ENCODE results near the gene MYL3. TPM values are rescaled to one million over a fixed set of nuclear protein-coding genes. Genes with fewer than 3 reads are reported as not detected.
"Not testable (repeated sequence)": the region's sequence is repeated elsewhere in the genome, so short reads cannot be mapped to it uniquely, and the experiment has no call there.

Gene MYL3
- total RNA-seq, 1 donor from 2014 or later: not detected

GRCh38 chr3:46825450-46825849 is 37.8 kb downstream of the MYL3 start:
- Mint-ChIP-seq H3K27ac (ENCODE audit: unreplicated experiment) (no peak overlapping the region), H3K4me1 (ENCODE audit: low read depth, unreplicated experiment) (no peaks in the 10 kb centered on the region), H3K36me3 (ENCODE audit: unreplicated experiment) (peaks cover 26% of the 10 kb centered on the region), H3K9me3 (ENCODE audit: unreplicated experiment) (peaks cover 9% of the 10 kb centered on the region), H3K27me3 (ENCODE audit: unreplicated experiment) (peaks cover 2% of the 10 kb centered on the region), H3K4me3 (ENCODE audit: unreplicated experiment) (no peak overlapping the region)
- no peak for DNase-seq
- no peak for TF ChIP-seq CTCF (IDR thresholded peaks at IDR 0.05; ENCODE audit: partially characterized antibody, unreplicated experiment)

GRCh38 chr3:46824211-46824970 is 38.9 kb downstream of the MYL3 start:
- Mint-ChIP-seq H3K27me3 (ENCODE audit: unreplicated experiment) (no peaks in the 10 kb centered on the region), H3K9me3 (ENCODE audit: unreplicated experiment) (peaks cover 9% of the 10 kb centered on the region), H3K27ac (ENCODE audit: unreplicated experiment) (no peak overlapping the region), H3K4me3 (ENCODE audit: unreplicated experiment) (no peak overlapping the region), H3K36me3 (ENCODE audit: unreplicated experiment) (peaks cover 31% of the 10 kb centered on the region), H3K4me1 (ENCODE audit: low read depth, unreplicated experiment) (no peaks in the 10 kb centered on the region)
- no peak for DNase-seq
- no peak for TF ChIP-seq CTCF (IDR thresholded peaks at IDR 0.05; ENCODE audit: partially characterized antibody, unreplicated experiment)

- H3K27ac Mint-ChIP-seq (ENCODE audit: unreplicated experiment); H3K4me1 Mint-ChIP-seq (ENCODE audit: low read depth, unreplicated experiment); H3K9me3 Mint-ChIP-seq (ENCODE audit: unreplicated experiment); H3K4me3 Mint-ChIP-seq (ENCODE audit: unreplicated experiment); H3K27me3 Mint-ChIP-seq (ENCODE audit: unreplicated experiment); DNase-seq: not testable (repeated sequence)
- peaks cover 31% of the 10 kb centered on the region for H3K36me3 Mint-ChIP-seq (ENCODE audit: unreplicated experiment)
These were observed 39.9 kb downstream of the MYL3 start for GRCh38 chr3:46823314-46823713.

- Mint-ChIP-seq H3K27me3 (ENCODE audit: unreplicated experiment) (no peaks in the 10 kb centered on the region), H3K27ac (ENCODE audit: unreplicated experiment) (no peak overlapping the region), H3K36me3 (ENCODE audit: unreplicated experiment) (peaks cover 26% of the 10 kb centered on the region), H3K9me3 (ENCODE audit: unreplicated experiment) (peaks cover 9% of the 10 kb centered on the region), H3K4me1 (ENCODE audit: low read depth, unreplicated experiment) (no peaks in the 10 kb centered on the region), H3K4me3 (ENCODE audit: unreplicated experiment) (no peak overlapping the region)
- no peak for DNase-seq
- no peak for TF ChIP-seq CTCF (IDR thresholded peaks at IDR 0.05; ENCODE audit: partially characterized antibody, unreplicated experiment)
These were observed 41.7 kb downstream of the MYL3 start for GRCh38 chr3:46821553-46821952.

- TF ChIP-seq CTCF (IDR thresholded peaks at IDR 0.05; ENCODE audit: partially characterized antibody, unreplicated experiment): no peak
- Mint-ChIP-seq H3K4me3 (ENCODE audit: unreplicated experiment) (no peak overlapping the region), H3K4me1 (ENCODE audit: low read depth, unreplicated experiment) (no peaks in the 10 kb centered on the region), H3K36me3 (ENCODE audit: unreplicated experiment) (peaks cover 26% of the 10 kb centered on the region), H3K27ac (ENCODE audit: unreplicated experiment) (no peak overlapping the region), H3K27me3 (ENCODE audit: unreplicated experiment) (no peaks in the 10 kb centered on the region), H3K9me3 (ENCODE audit: unreplicated experiment) (peaks cover 9% of the 10 kb centered on the region)
- no peak for DNase-seq
These were observed 42.4 kb downstream of the MYL3 start for GRCh38 chr3:46820852-46821251.

Data from glutamatergic neuron (in vitro differentiated cells).